Measurements from ENCODE around the gene NEUROD2.

The NEUROD2 gene

GRCh38 chr17:39573447-39574298 lies 34.0 kb downstream of the NEUROD2 start:
- intact Hi-C loops (cut with DNase I; ENCODE audit: low total_unique reads) = no loop called here
- peak; percentile 52 to 79 for DNase-seq
- H3K4me3 ChIP-seq = peak overlapping the region; percentile 57 to 68
- peaks cover 0 to 3% of the 10 kb centered on the region in 2 donors for H3K27me3 ChIP-seq
- no peak for TF ChIP-seq CTCF (IDR thresholded peaks at IDR 0.05)
- peaks cover 0 to 17% (median 16%) of the 10 kb centered on the region in 3 donors for H3K36me3 ChIP-seq
- peak overlapping the region; percentile 73 to 77 for H3K27ac ChIP-seq
- H3K4me1 ChIP-seq = peaks cover 0 to 16% (median 7%) of the 10 kb centered on the region in 4 donors
- H3K9me3 ChIP-seq = no peaks in the 10 kb centered on the region

- intact Hi-C loops (cut with DNase I; ENCODE audit: low total_unique reads) = no loop called here
- no peak for TF ChIP-seq CTCF (IDR thresholded peaks at IDR 0.05)
- H3K27me3 ChIP-seq = no peaks in the 10 kb centered on the region
- H3K36me3 ChIP-seq = peaks cover 0 to 32% (median 31%) of the 10 kb centered on the region in 3 donors
- H3K4me3 ChIP-seq = no peak overlapping the region
- H3K27ac ChIP-seq = no peak overlapping the region
- DNase-seq = no peak
- H3K4me1 ChIP-seq = peaks cover 0 to 16% (median 7%) of the 10 kb centered on the region in 4 donors
- no peaks in the 10 kb centered on the region for H3K9me3 ChIP-seq
Measured at GRCh38 chr17:39572121-39572520, 35.6 kb downstream of the NEUROD2 start.

GRCh38 chr17:39569126-39569525 lies 38.6 kb downstream of the NEUROD2 start:
- Histone ChIP-seq H3K36me3 (peaks cover 5 to 62% (median 41%) of the 10 kb centered on the region in 3 donors), H3K4me1 (peaks cover 0 to 14% (median 6%) of the 10 kb centered on the region in 4 donors), H3K27ac (no peak overlapping the region), H3K9me3 (no peaks in the 10 kb centered on the region), H3K27me3 (no peaks in the 10 kb centered on the region), H3K4me3 (no peak overlapping the region)
- no peak for DNase-seq
- no peak for TF ChIP-seq CTCF (IDR thresholded peaks at IDR 0.05)
- intact Hi-C loops (cut with DNase I; ENCODE audit: low total_unique reads) = no loop called here

GRCh38 chr17:39568702-39569101 lies 39.0 kb downstream of the NEUROD2 start:
- Histone ChIP-seq H3K4me1 (peaks cover 0 to 10% (median 4%) of the 10 kb centered on the region in 4 donors), H3K27me3 (no peaks in the 10 kb centered on the region), H3K4me3 (no peak overlapping the region), H3K36me3 (peaks cover 5 to 62% (median 41%) of the 10 kb centered on the region in 3 donors), H3K9me3 (no peaks in the 10 kb centered on the region), H3K27ac (no peak overlapping the region)
- intact Hi-C loops (cut with DNase I; ENCODE audit: low total_unique reads) = no loop called here
- no peak for TF ChIP-seq CTCF (IDR thresholded peaks at IDR 0.05)
- DNase-seq = no peak

- H3K27me3 ChIP-seq = no peaks in the 10 kb centered on the region
- no peaks in the 10 kb centered on the region for H3K9me3 ChIP-seq
- no peaks in the 10 kb centered on the region for H3K4me1 ChIP-seq
- no peak for DNase-seq
- H3K27ac ChIP-seq = no peak overlapping the region
- no peak overlapping the region for H3K4me3 ChIP-seq
- no peak for TF ChIP-seq CTCF (IDR thresholded peaks at IDR 0.05)
- intact Hi-C loops (cut with DNase I; ENCODE audit: low total_unique reads) = no loop called here
- H3K36me3 ChIP-seq = peaks cover 5 to 73% (median 37%) of the 10 kb centered on the region in 3 donors
Measured at GRCh38 chr17:39566094-39566850, 41.4 kb downstream of the NEUROD2 start.

Measured in tibial artery (tissue), 4 donors.